Glomerular visceral epithelial cell (primary cell): ENCODE data around the gene CYP46A1.
"Not testable (repeated sequence)": the region's sequence is repeated elsewhere in the genome, so short reads cannot be mapped to it uniquely, and the experiment has no call there.

Experiments used
- DNase-seq: peaks from one replicate; pipeline ENCODE4 v3.0.0-alpha.2; 2016; ENCODE audit errors: extremely low spot score

The CYP46A1 gene

GRCh38 chr14:99657645-99658155 is 26.4 kb upstream of the CYP46A1 start:
- no peak for DNase-seq

DNA sequence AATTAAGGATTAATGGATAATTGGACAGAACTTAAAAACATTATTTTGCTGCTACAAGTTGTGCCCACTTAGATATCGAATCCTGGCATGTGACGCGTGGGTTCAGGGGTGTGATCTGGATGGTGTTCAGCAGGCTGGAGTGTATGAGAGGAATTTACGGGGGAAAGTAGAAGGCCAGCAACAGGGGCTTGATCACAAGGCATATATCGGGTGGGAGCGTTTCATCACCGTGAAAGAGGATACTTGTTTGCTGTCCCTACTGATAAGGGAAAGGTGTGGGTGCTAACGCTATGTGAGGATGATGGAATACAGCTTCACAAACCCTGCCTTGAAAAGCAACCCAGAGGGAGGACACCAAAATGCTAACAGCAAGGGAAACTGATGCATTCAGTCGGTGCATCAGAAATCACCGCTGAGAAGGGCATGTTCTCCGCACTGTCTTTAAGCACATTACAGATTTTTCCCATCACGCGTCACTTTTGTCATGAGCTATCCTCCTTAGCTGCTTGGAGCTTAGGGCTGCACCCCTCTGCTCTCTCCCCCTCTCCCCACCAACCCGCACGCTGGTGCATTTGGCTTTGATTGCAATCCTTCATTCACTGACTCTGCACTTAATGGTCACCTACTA is 25.8 kb upstream of the CYP46A1 start:
- DNase-seq = no peak

GRCh38 chr14:99659333-99659741 is 24.8 kb upstream of the CYP46A1 start:
- DNase-seq = no peak

DNA sequence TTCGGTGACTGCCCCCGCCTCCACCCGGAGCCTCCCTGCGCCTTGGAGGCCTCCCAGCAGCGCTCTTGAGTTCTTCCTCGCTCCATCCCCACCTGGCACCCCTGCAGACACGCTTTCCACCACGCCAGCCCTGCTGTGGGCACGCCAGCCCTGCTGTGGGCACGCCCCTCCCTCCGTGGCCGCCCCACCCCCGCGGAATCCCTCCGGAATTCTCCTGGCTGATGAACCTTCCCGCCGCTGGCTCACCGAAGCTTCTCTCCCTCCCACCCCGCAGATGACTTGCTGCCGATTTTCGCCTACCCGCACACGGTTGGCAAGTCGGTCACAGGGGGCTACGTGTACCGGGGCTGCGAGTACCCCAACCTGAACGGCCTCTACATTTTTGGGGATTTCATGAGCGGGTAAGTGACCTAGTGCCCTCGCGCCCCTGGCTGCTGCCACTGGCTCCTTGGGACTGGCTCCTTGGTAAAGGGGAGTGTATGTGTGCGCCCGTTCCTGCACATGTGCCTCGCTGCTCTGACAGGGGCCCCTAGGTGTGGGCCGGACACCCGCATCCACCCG is 24.0 kb upstream of the CYP46A1 start:
- no peak for DNase-seq

- DNase-seq = no peak
These were observed 23.3 kb upstream of the CYP46A1 start for GRCh38 chr14:99660794-99661193.

GRCh38 chr14:99661206-99661605 is 22.9 kb upstream of the CYP46A1 start:
- DNase-seq = not testable (repeated sequence)

DNA sequence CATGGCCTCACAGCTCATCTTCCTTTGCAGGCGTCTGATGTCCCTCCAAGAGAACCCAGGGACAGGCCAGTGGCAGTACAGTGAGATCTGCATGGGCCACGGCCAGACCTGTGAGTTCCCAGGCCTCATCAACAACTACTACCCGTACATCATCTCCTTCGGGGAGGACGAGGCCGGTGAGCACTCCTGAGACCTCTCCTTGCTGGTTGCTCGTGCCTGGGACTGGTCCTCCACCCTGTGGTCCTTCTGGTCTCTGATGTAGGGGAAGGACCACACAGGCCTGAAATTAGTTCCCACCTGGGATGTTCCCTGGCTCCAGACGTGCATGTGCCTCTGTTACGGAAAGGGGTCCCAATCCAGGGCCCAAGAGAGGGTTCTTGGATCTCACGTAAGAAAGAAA is 21.3 kb upstream of the CYP46A1 start:
- no peak for DNase-seq

DNA sequence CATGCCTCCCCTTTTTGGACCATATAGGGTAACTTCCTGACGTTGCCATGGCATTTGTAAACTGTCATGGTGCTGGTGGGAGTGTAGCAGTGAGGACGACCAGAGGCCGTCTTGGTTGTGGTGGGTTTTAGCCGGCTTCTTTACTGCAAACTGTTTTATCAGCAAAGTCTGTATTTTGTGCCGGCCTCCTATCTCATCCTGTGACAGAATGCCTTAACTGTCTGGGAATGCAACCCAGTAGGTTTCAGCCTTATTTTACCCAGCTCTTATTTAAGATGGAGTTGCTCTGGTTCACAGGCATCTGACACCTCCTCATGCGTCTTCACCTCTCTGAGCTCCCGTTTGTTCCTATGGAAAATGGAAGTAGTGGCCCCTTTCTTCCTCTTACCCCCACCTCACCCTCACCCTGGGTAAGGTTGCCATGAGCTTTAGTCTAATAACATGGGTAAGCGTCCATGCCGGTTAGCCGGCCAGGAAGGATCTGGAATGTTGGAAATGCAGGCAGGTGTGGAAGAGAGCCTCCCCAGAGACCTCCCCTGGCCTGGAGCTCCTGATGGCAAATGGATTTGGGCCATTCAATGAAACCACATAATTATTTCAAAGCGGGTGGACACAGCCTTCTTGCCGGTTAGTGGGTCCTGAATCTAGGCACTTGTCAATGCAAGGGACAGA is 20.6 kb upstream of the CYP46A1 start:
- no peak for DNase-seq

GRCh38 chr14:99664058-99664936 is 19.8 kb upstream of the CYP46A1 start:
- DNase-seq = no peak

- no peak for DNase-seq
These were observed 19.2 kb upstream of the CYP46A1 start for GRCh38 chr14:99664937-99665273.

DNA sequence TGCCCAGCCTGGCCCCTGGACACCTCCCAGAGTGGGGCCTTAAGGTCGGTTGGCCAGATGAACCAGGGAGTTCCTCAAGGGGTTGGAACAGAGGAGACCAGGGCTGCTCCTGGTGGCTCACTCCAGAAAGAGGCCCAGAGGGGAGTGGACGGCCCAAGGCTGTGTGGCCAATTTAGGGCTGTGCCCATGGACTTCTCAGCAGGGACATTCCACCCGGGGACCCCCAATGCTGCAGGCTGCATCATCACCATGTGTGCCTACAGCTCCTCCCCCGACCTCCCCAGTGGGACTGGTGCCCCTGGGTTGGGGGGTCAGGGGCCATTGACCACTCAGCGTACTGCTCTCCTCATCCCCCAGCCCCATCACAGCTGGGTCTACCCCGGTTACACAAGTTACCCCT is 17.6 kb upstream of the CYP46A1 start:
- DNase-seq = no peak

DNA sequence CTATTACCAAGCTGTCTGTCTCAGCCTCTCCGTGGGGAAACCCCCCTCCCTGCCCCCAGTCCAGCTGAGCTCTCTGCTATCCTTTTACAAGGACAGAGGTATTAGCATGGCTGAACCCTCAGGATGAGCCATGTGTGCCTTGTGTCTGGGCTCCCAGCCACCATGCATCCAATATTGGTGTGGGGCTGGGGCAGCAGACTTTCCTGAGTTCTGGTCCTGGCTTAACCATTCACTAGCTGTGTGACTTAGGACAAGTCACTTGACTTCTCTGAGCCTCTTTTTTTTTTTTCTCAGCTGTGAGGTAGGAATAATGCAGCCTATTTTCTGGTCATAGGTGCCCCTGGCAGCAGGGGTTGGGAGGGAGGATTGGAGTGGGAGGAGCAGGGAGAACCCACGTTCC is 17.1 kb upstream of the CYP46A1 start:
- no peak for DNase-seq

- no peak for DNase-seq
These were observed 16.3 kb upstream of the CYP46A1 start for GRCh38 chr14:99667821-99668220.

DNA sequence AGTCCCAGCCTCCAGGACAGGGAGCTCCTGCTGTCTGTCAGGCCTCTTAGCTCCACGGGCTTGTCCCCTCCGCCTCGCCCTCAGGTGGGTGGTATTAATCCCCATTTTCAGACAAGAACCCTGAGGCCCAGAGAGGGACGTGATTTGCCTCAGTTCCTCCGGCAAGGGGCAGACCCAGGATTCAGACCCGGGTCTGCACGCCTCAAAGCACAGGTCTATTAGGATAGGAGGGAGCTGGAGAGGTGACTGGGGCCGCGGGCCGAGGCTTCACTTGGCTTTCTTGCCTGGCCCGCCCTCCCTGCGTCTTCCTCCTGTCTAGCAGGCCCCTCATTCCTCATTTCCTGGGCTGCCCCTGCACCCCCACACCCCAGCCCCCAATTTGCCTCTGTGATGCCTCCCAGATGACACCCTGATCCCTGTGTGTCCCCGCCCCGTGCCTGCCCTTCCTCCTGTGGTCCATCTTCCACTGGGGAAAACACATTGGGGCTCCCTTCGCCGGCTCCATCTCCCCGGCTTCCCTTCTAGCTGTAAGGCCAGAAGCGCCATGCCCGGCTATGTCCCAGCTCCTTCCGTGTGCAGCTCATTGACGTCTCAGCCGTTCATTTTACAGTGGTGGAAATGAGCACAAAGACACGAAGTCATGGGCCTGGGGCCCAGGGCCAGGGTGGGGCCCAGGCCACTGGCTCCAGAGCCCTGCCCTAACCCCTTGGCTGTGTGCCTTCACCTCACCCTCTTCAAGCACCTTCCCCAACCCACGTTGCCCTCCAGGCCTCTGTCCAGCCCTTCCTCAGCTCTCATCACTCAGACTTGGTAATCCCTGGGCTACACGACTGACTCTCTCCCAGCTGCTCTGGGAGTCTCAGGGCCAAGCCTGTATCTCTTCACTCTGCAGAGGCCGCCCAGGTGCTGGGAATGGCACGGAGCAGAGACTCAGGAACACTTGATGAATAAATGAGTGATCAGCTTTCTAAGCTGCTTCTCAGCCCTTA is 15.5 kb upstream of the CYP46A1 start:
- DNase-seq = no peak

DNA sequence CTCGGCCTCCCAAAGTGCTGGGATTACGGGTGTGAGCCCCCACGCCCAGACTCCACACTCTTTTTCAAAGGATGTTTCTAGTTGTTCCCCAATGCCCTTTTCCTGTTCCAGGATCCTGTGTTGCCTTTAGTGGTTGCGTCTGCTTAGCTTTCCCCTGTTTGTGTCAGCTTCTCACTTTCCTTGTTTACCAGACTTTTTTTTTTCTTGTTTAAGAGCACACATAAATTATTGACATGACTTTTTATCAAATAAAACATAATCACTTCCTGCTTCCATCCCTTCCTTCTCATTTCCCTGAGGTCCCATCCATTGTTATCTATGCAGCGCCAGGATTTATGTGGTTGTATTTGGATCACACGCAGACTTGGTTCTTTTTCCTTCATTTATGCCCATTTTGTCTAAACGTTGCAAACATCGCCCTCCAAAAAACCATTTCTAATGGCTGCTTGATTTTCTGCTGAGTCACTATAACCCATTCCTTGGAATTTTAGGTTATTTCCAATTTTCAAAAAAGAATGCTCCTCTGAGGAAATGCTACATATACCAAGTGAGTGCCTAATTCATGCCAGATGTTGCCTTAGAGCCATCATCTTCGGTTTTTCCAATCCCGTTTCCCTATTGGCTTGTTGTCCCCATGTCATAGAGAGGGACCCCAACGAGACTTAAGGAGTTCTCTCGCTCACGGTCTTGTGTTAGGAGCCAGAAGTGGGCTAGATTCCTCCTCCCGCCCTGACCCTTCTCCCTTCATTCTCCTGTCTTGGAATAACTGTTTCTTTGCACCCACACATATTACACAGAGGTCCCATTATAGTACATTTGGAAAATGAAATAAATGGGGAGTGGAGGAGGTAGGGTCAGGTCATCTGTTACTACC is 13.5 kb upstream of the CYP46A1 start:
- no peak for DNase-seq

DNA sequence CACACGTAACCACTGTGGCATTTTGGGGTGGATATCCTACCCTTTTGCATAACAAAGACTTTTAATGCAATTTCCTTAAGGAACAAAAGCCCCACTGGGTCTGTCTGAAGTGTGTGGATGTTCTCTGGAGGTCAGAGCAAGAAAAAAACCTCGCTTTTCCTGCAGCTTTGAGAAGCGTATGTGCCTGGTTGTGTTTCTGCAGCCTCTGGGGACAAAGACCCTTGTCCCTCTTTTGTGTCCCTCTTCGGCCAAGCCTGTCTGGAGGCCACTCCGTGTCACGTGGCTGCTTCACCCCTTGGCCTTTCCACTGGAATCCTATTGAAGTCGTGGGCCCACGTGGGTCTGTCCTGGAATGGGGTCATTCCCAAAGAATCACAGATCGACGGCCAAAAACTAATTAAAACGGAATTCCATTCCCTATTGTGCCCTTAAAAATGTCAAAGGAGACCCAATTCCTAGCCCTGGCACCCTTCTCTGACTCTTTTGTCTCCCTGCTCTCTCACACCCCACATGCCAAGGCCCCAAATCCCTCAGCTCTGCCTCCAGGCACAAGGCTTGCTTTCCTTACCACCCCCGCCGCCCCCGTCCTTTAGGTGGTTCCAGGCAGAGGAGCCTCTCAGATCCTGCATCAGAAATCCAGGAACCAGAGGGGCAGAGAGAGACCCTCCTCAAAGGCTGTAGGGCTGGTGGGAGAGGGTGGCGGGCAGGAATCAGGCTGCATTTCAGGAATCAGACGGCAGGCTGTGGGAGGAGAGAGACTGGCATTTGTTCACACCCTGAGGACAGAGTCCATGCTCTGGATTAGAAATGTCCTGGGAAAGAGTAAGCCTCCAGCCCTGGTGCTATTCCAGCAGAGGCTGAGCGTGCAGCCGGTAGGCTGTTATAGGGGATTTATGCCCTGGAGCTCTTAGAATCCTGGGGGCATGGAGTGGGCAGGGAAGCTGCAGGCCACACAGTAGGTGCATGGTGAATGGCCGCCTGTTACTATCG is 12.6 kb upstream of the CYP46A1 start:
- DNase-seq = no peak

DNA sequence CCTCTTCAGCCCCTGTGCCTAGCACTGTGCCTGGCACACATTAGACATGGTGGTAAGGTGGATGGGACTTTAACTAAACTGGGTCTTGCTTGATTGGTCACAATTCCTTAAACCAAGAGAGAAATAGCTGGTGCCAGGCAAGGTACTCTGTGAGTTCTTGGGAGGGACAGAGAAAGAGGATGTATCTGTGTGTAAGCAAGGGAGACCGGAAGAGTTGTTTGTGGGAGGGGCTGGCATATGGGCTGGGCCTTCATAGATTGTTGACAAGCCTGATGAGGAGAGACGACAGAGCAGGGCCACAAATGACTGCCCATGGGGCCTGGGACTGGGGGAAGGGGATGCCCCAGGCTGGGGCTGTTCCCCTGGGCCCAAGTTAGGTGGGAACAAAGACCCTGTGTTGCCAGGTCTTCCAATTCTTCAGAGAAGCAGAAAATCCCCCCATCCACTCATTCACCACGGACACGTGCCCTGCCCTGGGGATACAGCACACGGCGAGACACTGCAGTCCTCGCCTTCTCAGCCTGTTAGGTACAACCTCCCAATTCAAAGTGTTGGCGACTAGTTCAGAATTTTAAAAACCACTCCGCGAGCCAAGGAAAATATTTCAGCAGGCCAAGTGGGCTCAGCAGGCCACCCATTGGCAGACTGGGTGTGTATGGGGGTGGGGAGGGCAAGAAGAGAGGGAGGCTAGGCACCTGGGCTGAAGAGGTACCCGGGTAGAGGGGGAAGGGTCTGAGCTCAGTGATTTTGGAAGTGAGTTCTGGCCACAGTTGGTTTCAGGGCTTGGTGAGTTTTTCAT is 11.4 kb upstream of the CYP46A1 start:
- no peak for DNase-seq
